ENCODE measurements around the gene COBL.
"Not testable (repeated sequence)": the region's sequence is repeated elsewhere in the genome, so short reads cannot be mapped to it uniquely, and the experiment has no call there.

Gene COBL

DNA sequence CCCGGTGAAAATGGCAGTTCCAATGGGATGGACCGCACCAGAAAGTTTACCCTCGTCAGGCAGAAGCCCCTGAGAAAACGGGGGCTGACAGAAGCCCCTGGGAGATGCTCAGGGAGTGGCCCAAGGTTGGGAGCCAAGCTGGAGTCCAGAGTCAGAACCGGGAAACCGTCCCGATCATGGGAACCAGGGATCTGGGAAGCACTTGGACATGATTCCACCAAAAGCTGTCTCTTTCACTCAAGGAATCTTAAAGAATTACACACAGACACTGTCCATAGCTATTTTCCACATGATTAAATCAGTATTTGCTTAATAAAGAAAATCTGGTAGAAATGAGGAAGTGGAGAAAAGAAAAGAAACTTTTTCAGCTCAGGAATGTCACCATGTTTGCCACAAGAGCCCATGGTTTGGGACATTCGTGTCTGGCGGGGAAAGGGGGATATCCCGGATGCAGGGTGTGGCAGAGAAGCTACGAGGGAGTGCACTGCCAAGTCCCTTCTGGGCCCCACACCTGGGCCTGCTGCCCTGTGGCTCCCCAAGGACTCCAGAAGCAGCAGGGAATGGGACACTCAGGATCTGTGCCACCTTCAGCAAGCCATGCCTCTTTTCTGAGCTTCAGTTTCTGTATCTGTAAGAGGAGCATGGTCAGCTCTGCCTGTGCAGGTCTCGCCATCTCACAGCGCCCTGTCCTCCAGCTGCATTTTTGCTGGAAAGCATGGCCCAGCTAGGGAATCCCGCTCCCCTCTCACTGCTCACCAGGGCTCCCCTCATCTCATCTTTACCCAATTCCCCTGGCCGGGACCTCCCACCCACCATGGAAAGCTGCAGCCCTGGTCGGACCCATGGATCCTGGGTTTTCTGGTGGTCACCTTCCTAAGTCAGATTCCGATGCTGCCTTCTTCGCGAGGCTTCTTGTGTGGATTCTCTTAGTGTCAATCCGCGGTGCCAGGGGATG lies 308.8 kb downstream of the COBL start:
- no peaks in the 10 kb centered on the region for H3K9me3 Mint-ChIP-seq
- no peak overlapping the region for H3K4me3 Mint-ChIP-seq
- H3K27me3 Mint-ChIP-seq: no peaks in the 10 kb centered on the region
- H3K36me3 Mint-ChIP-seq (ENCODE audit: low read depth): no peaks in the 10 kb centered on the region
- no peak overlapping the region for H3K27ac Mint-ChIP-seq
- no peaks in the 10 kb centered on the region for H3K4me1 Mint-ChIP-seq (ENCODE audit: low read depth)

- Mint-ChIP-seq H3K27ac (no peak overlapping the region), H3K27me3 (no peaks in the 10 kb centered on the region), H3K4me1 (ENCODE audit: low read depth) (no peaks in the 10 kb centered on the region), H3K4me3 (no peak overlapping the region), H3K36me3 (ENCODE audit: low read depth) (no peaks in the 10 kb centered on the region), H3K9me3 (no peaks in the 10 kb centered on the region)
Observed at GRCh38 chr7:51006483-51007235, 309.9 kb downstream of the COBL start.

GRCh38 chr7:51005074-51005473 lies 311.5 kb downstream of the COBL start:
- Mint-ChIP-seq H3K27me3 (no peaks in the 10 kb centered on the region), H3K4me1 (ENCODE audit: low read depth) (no peaks in the 10 kb centered on the region), H3K4me3 (no peak overlapping the region), H3K27ac (no peak overlapping the region), H3K9me3 (no peaks in the 10 kb centered on the region), H3K36me3 (ENCODE audit: low read depth) (no peaks in the 10 kb centered on the region)

DNA sequence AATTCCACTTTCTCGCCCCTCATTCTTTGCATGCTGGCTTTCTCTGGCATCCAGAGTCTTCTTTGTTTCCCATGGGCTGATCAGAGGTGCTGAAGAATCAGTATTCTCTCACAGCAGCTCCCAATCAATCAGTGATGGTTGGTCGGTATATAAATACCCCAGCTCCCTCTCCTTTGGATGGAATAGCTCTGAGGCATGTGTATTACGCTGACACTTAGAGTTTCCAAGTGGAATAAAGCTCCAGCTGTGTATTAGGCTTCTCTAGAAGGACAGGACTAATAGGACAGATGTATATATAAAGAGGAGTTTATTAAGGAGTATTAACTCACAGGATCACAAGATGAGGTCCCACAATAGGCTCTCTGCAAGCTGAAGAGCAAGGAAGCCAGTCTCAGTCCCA lies 315.7 kb downstream of the COBL start:
- H3K36me3 Mint-ChIP-seq (ENCODE audit: low read depth): no peaks in the 10 kb centered on the region
- no peaks in the 10 kb centered on the region for H3K4me1 Mint-ChIP-seq (ENCODE audit: low read depth)
- H3K4me3 Mint-ChIP-seq: no peak overlapping the region
- no peak overlapping the region for H3K27ac Mint-ChIP-seq
- H3K27me3 Mint-ChIP-seq: no peaks in the 10 kb centered on the region
- H3K9me3 Mint-ChIP-seq: no peaks in the 10 kb centered on the region

- H3K4me3 Mint-ChIP-seq: no peak overlapping the region
- H3K27ac Mint-ChIP-seq: no peak overlapping the region
- no peaks in the 10 kb centered on the region for H3K36me3 Mint-ChIP-seq (ENCODE audit: low read depth)
- peaks cover 4% of the 10 kb centered on the region for H3K9me3 Mint-ChIP-seq
- peaks cover 3% of the 10 kb centered on the region for H3K27me3 Mint-ChIP-seq
- H3K4me1 Mint-ChIP-seq (ENCODE audit: low read depth): no peaks in the 10 kb centered on the region
Observed at GRCh38 chr7:50994753-50995319, 321.8 kb downstream of the COBL start.

- not testable (repeated sequence) for H3K27me3 Mint-ChIP-seq; H3K9me3 Mint-ChIP-seq; H3K4me1 Mint-ChIP-seq (ENCODE audit: low read depth); H3K27ac Mint-ChIP-seq; H3K4me3 Mint-ChIP-seq; H3K36me3 Mint-ChIP-seq (ENCODE audit: low read depth)
Observed at GRCh38 chr7:50990214-50990613, 326.4 kb downstream of the COBL start.

DNA sequence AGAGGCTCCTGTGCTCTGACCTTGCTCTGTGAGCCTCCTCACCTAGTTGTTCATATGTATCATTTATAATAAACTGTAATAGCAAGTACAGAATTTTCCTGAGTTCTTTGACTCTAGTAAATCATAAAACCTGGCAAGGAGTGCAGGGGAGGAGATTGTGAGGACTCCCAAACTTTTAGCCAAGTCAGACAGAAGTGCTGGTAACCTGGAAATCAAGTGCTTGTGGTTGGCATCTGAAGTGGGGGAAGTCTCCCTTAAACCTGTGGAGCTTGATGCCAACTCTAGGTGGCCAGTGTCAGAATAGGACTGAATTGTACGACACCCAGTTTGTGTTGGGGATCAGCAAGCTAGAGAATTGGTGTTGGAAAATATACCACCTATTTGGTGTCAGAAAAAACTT lies 327.6 kb downstream of the COBL start:
- no peak overlapping the region for H3K4me3 Mint-ChIP-seq
- H3K27me3 Mint-ChIP-seq: peaks cover 12% of the 10 kb centered on the region
- no peaks in the 10 kb centered on the region for H3K36me3 Mint-ChIP-seq (ENCODE audit: low read depth)
- no peak overlapping the region for H3K27ac Mint-ChIP-seq
- H3K9me3 Mint-ChIP-seq: peaks cover 4% of the 10 kb centered on the region
- no peaks in the 10 kb centered on the region for H3K4me1 Mint-ChIP-seq (ENCODE audit: low read depth)

DNA sequence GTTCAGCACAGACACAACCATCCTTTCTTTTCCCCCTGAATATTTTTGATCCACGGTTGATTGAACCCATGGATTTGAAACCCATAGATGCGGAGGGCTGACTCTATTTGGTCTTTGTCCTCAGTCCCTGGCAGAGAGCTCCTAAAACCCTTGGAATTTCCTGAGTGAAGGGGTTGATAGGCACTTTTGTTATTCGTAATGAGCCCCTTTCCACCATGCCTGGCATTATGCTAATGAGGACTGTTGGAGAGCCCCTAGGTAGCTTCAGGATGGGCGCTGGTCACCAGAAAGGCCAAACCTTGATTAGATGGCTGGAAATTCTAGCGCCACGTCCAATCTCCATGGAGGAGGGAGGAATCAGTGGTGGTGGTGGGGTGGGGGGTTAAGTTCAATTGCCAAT lies 328.1 kb downstream of the COBL start:
- no peak overlapping the region for H3K4me3 Mint-ChIP-seq
- H3K36me3 Mint-ChIP-seq (ENCODE audit: low read depth): no peaks in the 10 kb centered on the region
- peaks cover 4% of the 10 kb centered on the region for H3K9me3 Mint-ChIP-seq
- H3K4me1 Mint-ChIP-seq (ENCODE audit: low read depth): no peaks in the 10 kb centered on the region
- no peak overlapping the region for H3K27ac Mint-ChIP-seq
- H3K27me3 Mint-ChIP-seq: peaks cover 12% of the 10 kb centered on the region

- no peak overlapping the region for H3K4me3 Mint-ChIP-seq
- peaks cover under 1% of the 10 kb centered on the region for H3K9me3 Mint-ChIP-seq
- H3K27ac Mint-ChIP-seq: no peak overlapping the region
- H3K36me3 Mint-ChIP-seq (ENCODE audit: low read depth): no peaks in the 10 kb centered on the region
- H3K27me3 Mint-ChIP-seq: peaks cover 19% of the 10 kb centered on the region
- no peaks in the 10 kb centered on the region for H3K4me1 Mint-ChIP-seq (ENCODE audit: low read depth)
Observed at GRCh38 chr7:50985096-50985495, 331.5 kb downstream of the COBL start.

- Mint-ChIP-seq H3K4me1 (ENCODE audit: low read depth) (no peaks in the 10 kb centered on the region), H3K4me3 (no peak overlapping the region), H3K36me3 (ENCODE audit: low read depth) (no peaks in the 10 kb centered on the region), H3K27ac (no peak overlapping the region), H3K27me3 (peaks cover 19% of the 10 kb centered on the region), H3K9me3 (no peaks in the 10 kb centered on the region)
Observed at GRCh38 chr7:50983850-50984249, 332.8 kb downstream of the COBL start.

DNA sequence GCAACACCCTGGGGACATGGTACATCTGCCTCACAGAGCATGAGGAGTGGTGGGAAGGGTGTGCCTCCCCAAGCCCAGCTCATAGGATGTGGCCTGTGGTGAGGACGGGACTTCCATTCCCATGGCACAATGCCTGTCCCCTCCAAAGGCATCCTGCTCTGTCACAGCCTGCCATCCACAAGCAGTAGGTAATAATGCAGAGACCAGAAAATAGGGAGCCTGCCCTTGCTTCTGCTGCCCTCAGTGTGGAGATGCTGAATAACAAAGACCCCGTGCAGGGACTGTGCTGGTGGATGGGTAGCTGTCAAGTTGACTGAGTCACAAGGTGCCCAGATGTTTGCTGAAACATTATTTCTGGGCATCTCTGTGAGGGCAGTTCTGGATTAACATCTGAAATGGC lies 334.0 kb downstream of the COBL start:
- Mint-ChIP-seq H3K36me3 (ENCODE audit: low read depth) (no peaks in the 10 kb centered on the region), H3K27me3 (peaks cover 19% of the 10 kb centered on the region), H3K4me1 (ENCODE audit: low read depth) (no peaks in the 10 kb centered on the region), H3K4me3 (no peak overlapping the region), H3K27ac (no peak overlapping the region), H3K9me3 (peaks cover 4% of the 10 kb centered on the region)

DNA sequence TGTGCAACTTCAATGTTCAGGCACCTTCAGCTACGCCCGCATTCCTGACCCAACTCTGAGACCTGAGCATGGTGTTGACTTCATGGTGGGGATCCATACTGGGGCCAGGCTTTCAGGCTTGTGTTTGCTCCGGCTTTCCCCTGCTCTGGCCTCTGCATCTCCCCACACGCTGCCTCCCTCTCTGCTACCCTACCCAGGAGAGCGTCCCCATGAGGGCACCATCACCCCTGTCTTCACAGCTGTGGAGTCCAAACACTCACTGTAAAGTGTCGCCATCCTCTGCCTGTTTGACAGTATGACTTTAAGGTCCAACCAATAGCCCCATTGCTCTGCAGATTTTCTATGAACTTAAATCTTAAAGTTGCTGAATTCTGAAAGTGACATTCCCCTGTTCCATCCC lies 334.9 kb downstream of the COBL start:
- no peak overlapping the region for H3K4me3 Mint-ChIP-seq
- H3K9me3 Mint-ChIP-seq: peaks cover 4% of the 10 kb centered on the region
- H3K36me3 Mint-ChIP-seq (ENCODE audit: low read depth): no peaks in the 10 kb centered on the region
- H3K27me3 Mint-ChIP-seq: peaks cover 17% of the 10 kb centered on the region
- H3K4me1 Mint-ChIP-seq (ENCODE audit: low read depth): no peaks in the 10 kb centered on the region
- H3K27ac Mint-ChIP-seq: no peak overlapping the region

GRCh38 chr7:50980411-50980810 lies 336.2 kb downstream of the COBL start:
- H3K4me1 Mint-ChIP-seq (ENCODE audit: low read depth): no peaks in the 10 kb centered on the region

GRCh38 chr7:50978633-50979215 lies 337.9 kb downstream of the COBL start:
- H3K9me3 Mint-ChIP-seq: peaks cover 10% of the 10 kb centered on the region
- H3K27ac Mint-ChIP-seq: no peak overlapping the region
- H3K4me1 Mint-ChIP-seq (ENCODE audit: low read depth): no peaks in the 10 kb centered on the region
- no peaks in the 10 kb centered on the region for H3K36me3 Mint-ChIP-seq (ENCODE audit: low read depth)
- peaks cover 8% of the 10 kb centered on the region for H3K27me3 Mint-ChIP-seq
- no peak overlapping the region for H3K4me3 Mint-ChIP-seq

More at GRCh38 chr7:50980411-50980810, 336.2 kb downstream of the COBL start:
- peaks cover 9% of the 10 kb centered on the region for H3K9me3 Mint-ChIP-seq
- no peaks in the 10 kb centered on the region for H3K36me3 Mint-ChIP-seq (ENCODE audit: low read depth)
- peaks cover 15% of the 10 kb centered on the region for H3K27me3 Mint-ChIP-seq
- no peak overlapping the region for H3K27ac Mint-ChIP-seq
- H3K4me3 Mint-ChIP-seq: no peak overlapping the region

DNA sequence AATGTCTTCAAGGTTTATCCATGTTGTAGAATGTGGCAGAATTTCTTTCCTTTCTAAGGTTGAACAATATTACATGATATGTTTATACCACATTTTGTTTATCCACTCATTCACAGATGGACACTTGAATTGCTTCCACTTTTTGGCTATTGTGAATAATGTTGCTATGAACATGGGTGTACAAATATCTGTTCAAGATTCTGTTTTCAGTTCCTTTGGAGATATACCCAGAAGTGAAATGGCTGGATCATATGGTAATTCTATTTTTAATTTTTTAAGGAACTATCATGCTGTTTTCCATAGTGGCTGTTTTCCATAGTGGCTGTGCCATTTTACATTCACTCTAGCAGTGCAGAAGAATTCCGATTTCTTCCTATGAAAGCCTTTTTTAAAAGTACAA lies 339.2 kb downstream of the COBL start:
- Mint-ChIP-seq H3K4me1 (ENCODE audit: low read depth) (no peaks in the 10 kb centered on the region), H3K27ac (no peak overlapping the region), H3K4me3 (no peak overlapping the region), H3K36me3 (ENCODE audit: low read depth) (no peaks in the 10 kb centered on the region), H3K9me3 (peaks cover 10% of the 10 kb centered on the region), H3K27me3 (peaks cover 8% of the 10 kb centered on the region)

Measured in stimulated activated naive CD8-positive, alpha-beta T cell treated with anti-CD3 and anti-CD28 coated beads, Interleukin-15, Interleukin-2, amounts not matched to agents 100 ng/mL and 50 ng/mL, for 24 hours (primary cell).